ENCODE data around the gene RAD21L1.

DNA sequence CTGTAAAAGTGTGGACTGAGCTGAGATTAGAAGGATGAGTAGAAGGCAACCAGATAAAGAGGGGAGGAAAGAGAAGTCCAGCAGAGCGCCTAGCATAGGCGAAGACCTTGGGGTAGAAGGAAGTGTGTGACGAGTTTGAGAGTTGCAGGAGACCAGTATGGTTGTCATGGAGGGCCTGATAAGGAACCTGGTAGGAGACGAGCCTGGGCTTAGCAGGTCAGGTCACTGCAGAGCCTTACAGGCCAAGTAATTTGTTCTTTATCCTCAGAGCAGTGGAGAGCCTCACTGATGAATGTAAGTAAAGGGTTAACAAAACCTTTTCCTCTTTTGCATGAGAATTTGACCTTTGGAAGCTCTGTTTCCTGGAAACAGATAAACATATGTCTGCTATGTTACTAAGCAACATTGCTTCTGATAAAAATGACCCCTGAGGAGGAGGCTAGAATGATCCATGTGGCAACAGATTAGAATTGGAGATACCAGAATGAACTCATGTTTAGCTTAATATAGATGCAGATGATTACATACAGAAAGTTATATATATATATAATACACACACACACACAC lies 38.2 kb upstream of the RAD21L1 start:
- no peak for TF ChIP-seq EZH2phosphoT487 (conservative IDR thresholded peaks at IDR 0.05; ENCODE audit: low read length)
- TF ChIP-seq, protein P1, sequence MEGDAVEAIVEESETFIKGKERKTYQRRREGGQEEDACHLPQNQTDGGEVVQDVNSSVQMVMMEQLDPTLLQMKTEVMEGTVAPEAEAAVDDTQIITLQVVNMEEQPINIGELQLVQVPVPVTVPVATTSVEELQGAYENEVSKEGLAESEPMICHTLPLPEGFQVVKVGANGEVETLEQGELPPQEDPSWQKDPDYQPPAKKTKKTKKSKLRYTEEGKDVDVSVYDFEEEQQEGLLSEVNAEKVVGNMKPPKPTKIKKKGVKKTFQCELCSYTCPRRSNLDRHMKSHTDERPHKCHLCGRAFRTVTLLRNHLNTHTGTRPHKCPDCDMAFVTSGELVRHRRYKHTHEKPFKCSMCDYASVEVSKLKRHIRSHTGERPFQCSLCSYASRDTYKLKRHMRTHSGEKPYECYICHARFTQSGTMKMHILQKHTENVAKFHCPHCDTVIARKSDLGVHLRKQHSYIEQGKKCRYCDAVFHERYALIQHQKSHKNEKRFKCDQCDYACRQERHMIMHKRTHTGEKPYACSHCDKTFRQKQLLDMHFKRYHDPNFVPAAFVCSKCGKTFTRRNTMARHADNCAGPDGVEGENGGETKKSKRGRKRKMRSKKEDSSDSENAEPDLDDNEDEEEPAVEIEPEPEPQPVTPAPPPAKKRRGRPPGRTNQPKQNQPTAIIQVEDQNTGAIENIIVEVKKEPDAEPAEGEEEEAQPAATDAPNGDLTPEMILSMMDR (IDR thresholded peaks at IDR 0.05; ENCODE audit: insufficient read depth, low read length, poor library complexity, severe bottlenecking), result no peak
